SKM-1 treated with dmso at 0.1 percent for 144 hours (cell line): Measurements from ENCODE around the gene SLC17A4.
"Not testable (repeated sequence)": the region's sequence is repeated elsewhere in the genome, so short reads cannot be mapped to it uniquely, and the experiment has no call there.

Experiments
- DNase-seq: peaks from one replicate; lab custom pipeline; 2025; ENCODE audit not compliant: unreplicated experiment; lab: John Stamatoyannopoulos, UW

Gene SLC17A4

DNA sequence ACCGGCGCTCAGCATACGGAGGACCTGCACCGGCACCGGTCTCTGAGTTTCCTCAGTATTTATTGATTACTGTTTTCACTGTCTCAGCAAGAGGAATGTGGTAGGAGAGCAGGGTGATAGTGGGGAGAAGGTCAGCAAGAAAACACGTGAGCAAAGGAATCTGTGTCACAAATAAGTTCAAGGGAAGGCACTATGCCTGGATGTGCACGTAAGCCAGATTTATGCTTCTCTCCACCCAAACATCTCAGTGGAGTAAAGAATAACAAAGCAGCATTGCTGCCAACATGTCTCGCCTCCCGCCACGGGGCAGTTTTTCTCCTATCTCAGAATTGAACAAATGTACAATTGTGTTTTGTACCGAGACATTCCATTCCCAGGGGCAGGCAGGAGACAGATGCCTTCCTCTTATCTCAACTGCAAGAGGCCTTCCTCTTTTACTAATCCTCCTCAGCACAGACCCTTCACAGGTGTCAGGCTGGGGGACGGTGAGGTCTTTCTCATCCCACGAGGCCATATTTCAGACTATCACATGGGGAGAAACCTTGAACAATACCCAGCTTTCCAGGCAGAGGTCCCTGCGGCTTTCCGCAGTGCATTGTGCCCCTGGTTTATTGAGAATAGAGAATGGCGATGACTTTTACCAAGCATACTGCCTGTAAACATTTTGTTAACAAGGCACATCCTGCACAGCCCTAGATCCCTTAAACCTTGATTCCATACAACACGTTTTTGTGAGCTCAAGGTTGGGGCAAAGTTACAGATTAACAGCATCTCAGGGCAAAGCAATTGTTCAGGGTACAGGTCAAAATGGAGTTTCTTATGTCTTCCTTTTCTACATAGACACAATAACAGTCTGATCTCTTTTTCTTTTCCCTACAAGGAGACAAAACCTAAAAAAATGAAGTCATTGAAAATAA, 5.7 kb upstream of the SLC17A4 start:
- not testable (repeated sequence) for DNase-seq

DNA sequence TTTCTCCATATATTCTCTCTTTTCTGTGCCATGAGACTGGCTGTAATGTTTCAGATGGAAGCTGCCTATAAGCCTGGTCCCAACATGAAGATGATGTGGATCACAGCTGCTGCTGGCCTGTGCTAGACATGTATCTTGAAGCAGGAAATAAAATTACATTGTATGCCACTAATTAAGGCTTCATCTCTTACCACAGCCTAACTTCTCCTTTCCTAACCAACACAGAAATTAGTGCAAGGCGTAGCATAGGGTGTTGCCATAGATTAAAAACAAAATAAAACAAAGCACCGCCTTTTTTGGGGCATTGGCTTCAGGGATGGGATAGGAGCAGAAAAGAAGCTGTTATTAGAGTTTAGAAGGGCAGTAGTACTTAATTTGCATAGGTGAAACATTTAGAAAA, 4.7 kb upstream of the SLC17A4 start:
- DNase-seq = peak; percentile 86

DNA sequence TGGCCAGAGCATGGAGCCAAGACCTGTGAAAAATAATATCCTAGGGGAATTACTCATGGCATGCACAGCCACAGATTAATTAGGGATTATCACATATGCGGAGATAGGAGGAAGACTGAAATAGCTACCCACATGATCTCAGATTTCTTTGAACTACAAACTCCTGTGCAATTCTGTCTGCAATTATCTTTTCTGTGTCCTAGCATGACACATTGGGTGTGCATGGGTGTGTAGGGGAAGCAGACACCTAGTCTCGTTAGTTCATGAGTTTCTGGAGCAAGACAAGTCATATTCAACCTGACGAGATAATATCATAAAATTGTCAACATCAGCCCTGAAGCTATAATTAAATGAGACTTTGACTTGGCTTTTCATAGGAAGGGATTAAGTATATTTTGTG, 3.6 kb upstream of the SLC17A4 start:
- no peak for DNase-seq

DNA sequence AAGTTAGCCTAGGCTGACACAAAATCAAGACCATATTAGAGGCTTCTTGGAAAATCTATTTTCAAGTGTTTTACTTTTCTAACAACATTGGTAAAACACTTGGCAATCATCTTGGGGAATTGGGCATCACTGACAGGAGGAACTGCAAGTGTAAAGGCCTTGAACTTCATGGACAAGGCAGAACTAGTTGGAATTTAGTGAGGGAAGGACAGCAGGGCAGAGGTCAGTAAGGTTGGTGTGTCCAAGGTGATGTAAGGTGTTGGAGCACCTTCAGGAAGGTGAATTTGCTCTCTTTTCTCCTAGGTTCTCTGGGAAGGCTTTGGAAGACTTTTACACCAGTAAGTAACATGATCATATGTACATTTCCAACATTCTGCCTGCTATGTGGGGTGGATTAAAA, 1.5 kb upstream of the SLC17A4 start:
- no peak for DNase-seq

DNA sequence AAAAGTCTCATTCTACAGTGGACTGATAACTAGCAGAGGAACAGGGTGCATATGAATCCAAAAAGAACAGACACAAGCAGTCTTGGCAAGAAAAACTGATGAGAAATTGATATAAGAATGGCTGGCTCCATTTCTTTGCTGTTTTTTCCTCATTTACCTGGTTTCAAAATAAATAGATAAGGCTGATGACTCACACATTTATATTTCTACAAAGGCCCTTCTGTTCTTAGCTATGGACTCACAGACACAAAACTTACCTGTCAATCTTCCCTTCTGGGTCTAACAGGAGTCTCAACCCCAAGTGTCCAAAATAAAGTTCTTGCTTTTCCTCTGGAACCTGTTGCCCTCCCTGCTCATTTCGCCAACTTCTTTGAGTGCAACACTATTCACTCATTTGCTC, 941 bp downstream of the SLC17A4 start:
- no peak for DNase-seq

DNA sequence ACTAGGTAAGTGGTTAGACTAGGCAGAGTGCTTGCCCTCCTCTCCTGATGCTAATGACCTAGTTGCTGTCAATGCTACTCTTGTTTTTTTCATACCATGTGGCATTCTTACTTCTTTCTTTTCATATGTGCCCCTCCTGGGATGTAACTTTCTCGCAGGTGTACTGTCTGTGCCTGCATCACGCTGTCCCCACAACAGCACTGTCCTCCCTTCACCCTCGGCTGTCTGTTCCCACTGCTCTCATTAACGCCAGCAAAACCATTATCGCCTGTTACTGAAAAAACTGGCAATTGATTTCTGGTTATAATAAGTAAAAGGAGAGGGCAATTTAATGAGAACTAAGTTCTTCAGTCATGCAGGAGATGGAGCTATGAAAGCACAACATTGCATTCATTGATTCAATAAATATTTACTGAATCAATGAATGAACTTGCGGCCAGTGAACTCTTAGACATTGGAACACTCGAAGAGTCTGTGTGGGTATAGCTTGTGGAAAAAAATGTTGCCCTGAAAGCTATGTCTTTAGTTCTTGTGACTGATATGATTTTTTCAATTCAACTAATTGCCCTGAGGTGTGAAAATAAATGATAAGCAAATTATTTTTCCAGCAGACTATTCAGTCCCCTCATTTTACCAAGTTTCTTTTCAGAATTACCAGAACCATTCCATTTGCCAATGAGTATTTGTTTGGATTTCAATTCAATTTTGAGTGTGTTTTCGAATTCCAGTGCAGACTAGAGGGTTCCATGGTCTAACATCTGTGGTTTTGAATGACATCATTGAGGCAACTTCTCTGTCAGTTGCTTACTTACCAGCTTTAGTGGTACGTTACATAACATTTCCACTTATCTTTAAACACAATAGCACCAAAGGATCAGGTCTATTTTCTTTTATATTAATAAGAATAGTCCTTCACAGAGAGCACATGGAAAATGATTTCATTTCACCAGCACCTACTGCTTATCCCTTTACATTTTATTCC, 2.1 kb downstream of the SLC17A4 start:
- peak; percentile 13 for DNase-seq

DNA sequence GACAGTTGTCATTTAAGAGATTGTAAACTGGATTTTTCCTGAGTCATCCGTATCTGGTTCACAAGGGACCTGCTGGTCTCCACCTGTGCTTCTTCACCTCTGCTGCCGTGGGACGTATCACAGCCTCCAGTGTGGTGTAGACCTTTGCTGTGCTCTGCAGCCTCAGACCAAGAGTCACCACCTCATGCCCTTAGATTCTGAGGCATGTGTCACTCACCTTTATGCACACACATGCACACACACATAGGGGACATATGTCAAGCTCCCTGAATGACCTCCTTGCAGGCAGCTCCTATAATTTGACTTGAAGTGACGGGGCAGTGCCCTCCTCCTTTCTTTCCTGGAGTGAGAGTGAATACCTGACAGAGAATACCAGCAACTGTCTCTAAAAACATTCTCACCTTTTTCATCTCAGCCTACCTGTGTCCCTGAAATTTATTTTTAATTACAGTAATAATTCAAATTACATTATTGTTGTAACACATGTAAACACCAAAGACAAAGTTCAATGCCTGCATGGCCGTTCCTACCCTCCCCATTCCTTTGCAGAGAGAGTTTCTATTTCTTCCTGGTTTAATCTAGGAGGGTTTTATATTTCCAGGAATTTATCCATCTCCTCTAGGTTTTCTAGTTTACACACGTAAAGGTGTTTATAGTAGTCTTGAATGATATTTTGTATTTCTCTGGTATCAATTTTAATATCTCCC, 3.5 kb downstream of the SLC17A4 start:
- no peak for DNase-seq

DNA sequence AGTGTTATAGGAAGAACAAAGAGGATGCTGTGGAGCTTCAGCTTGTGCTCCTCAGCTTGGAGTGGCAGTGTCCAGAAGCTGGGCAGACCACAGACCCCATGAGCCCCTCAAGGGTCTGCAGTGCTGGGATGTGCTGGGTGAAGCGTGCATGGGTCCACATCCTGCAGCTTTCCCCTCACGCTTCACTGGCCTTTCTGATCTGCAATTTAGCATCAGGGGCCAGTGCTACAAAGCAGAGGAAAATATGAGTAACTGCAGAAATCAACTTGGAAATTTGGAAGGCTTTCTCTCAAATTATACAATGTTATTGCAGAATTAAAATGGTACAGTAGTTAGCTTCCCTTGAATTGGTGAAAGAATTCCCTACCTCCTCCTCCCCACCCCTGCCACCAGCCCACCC, 10.1 kb downstream of the SLC17A4 start:
- no peak for DNase-seq

DNA sequence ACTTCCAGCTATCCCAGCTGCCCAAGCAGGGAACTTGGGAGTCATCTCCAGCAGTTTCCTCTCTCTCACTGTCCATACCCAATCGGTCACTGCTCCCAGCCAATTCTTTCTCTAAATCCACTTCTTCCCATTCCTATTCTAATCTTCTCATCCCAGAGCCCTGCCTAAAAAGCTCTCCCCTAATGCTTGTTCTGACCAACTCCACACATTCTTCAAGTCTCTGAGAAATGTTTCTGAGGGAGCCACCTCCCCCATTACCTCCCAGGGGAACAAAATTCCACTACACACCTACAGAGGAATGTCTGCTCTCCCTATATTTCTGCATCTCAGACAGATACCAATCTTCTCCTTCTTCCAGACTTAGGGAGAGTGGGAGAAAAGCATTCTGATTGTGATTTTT, 14.0 kb downstream of the SLC17A4 start:
- DNase-seq = no peak

DNA sequence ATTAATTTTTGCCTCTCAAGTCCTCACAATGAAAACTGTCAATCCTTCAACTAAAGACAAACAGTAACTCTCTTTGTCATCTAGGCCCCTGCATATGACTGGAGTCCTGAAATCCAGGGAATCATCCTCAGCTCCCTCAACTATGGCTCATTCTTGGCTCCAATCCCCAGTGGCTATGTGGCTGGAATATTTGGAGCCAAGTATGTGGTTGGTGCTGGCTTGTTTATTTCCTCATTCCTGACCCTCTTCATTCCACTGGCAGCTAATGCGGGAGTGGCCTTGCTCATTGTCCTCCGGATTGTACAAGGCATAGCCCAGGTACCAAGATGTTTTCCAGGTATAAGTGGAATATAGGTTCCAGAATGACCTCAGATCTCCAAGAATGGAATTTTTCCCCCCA, 15.4 kb downstream of the SLC17A4 start:
- no peak for DNase-seq

DNA sequence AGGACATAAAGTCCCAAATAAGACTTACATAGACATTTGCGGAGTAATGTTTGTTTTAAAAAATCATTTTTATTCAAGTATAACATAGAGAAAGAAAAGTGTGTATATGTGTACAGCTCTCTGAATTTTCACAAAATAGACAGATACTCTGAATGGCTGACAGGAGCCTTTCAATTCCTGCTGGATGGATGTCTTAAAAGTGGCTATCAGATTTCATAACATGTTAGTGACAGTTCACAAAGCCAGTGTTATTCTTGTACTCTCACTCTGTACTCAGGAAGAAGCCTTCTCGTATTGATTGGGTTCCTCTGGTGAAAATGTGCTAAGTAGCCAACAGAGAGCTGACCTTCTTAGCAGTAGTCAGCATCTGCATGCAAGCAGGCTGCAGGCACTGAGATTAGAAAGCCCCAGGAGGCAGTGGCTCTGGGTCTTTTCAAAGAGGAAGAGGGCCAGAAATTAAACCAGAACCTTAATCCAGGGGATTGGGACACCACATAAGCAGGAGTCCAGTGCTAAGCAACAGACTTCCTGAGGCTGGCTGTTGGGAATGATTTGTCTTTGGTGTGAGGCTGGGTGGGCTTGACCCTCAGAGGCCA, 19.7 kb downstream of the SLC17A4 start:
- DNase-seq = no peak

DNA sequence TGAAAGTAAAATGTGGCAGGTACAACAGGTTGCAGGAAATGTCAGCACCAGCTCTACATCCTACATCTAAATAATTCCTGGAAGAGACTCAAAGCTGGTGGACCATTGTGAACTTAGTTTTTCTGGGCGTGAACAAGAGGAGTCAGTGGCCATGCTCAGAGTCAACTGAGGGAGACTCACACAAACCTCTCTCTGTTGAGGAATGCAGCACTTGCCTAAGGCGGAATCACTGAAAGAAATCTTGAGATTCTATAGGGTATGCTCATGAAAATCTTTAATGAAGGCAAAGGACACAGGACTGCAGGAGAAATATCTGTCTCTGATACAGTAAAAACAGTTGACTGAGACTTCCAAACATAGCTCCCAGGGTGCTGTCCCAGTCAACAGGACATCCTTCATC, 22.5 kb downstream of the SLC17A4 start:
- DNase-seq = no peak

DNA sequence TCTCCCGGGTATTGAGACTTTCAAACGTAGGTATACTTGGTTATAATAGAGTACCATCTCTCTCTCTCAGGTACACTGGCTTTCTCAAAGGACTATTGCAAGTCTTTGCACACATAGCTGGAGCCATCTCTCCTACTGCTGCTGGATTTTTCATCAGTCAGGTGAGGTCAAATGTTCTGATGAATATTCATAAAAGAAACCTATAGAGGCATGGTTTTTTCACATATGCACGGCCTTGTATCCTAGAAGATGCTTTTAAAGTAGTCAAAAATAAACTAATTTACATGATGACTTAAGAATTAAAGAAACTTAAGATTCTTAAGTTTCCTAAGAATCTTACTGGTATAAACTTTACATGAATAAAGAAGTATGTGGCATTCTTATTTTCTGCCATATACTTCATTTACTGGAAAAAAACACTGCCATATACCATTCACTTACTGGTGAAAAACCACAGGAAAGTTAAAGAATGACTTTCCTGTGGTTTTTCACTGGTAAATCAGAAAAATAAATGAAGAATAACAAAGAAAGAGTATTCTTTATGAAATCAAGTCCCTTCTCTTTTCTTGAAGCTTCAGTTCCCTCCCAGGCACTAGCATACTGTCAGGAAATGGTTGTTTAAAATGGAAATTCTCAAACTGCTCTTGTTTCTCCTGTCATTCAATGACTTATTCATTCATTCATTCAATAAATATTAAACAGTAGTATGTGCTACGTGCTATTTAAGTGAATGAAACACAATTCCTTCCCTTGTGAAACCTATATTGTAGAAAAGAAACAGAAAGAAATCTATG, 23.5 kb downstream of the SLC17A4 start:
- DNase-seq = no peak

DNA sequence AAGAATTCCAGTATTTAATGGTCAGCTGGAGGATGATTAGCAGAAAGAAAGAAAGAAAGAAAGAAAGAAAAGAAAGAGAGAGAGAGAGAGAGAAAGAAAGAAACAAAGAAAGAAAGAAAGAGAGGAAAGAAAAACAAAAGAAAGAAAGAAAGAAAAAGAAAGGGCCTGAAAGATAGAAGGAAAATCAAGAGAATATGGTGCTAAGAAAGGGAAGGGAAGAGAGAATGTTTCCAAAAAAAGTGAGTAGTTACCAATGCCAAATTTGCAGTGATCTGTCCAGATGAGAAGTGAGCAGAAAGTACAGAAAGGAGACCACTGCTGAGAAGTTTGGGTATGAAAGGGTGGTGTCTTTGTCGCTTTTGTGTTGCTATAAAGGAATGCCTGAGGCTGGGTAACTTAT, 26.6 kb downstream of the SLC17A4 start:
- DNase-seq = no peak

DNA sequence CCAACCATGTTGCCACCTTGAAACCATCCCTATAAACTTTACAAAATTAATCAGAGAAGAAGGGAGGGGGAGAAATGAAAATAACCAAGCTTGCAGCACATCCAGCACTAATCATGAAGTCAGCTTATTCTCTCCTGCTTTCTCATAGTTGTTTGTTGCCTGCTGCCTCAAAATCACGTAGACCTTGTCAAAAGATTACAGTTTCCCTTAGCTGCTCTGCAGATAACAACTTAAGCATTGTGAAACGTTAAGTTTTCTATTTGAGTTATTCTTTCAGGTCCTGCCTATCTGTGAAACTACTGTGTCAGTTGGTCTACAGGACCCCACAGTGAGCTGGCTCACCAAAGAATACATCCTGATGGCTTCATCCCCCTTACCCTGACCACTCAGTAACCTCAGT, 32.9 kb downstream of the SLC17A4 start:
- DNase-seq = no peak

DNA sequence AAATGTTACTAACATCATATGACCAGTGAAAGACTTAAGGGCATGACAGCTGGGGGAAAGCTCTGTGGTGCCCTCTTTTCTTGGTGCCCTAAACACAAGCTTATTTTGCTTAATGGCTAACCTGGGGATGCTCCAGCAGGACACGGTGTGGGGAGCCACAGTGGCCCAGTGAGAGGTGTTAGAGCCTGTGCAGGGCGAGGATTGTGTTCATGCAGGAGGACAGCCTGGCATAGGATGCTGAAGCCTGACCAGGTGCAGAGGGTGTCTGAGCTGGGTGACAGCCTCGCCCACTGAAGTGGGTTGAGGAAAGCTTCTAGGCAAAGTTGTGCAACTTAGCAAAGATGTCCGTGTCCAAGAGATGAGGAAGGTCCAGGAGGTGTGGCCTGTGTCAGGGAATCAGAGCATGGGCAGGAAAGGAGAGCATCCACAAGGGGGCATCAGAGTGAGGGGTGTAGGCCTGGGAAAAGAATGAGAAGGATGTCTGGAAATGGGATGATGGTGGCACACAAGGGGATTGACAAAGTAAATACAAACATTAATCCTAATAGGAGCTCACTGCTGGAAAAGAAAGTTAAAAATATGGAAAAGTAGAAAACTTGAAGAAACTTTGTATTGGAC, 33.9 kb downstream of the SLC17A4 start:
- DNase-seq = peak; percentile 32

DNA sequence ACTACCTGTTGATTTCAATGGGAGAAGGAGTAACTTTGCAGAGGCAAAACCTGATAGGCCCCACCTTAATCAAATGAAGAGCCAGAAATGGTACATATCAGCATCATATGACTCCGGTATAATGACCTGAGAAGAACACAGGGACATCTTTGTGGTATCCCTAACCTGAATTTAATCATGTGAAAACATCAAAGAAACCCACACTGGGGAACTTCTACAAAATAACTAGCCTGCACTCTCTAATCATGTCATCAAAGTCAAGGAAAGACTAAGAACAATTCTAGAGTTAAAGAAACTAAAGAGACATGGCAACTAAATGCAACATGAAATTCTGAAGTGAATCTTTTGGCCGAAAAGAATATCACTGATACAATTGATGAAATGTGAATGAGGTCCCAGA, 34.9 kb downstream of the SLC17A4 start:
- no peak for DNase-seq

DNA sequence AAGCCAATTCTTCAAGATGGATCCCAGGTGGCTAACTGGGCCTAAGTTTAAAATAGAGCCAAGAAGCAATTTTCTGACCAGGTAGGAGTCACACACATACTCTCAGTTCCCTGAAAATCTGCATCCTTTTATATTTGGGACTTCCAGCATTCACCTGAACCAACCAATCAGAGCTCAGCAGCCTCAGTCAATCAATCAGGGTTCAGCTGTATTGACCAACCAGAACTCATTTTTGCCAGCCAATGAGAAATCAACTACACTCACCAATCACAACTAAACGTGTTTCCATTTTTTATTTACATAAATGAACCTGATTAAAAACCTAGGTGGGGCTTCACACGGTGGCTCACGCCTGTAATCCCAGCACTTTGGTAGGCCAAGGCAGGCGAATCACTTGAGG, 37.5 kb downstream of the SLC17A4 start:
- no peak for DNase-seq

DNA sequence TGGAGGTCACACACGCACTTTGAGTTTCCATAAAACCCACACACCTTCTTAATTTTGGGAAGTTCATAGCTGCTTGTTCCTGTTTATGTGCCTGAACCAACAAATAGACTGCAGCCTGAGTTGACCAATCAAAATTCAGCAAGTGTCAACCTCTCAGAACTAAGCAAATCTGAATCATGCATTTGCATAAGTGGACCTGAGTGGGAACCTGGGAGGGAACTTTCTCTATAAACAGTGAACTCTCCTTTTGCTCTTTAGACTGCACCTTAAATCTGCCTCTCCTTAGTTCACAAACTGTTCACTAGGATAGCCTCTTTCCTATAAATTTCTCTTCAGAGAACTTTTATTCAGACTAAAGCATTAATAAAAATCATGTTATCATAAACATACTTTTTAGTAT, 39.4 kb downstream of the SLC17A4 start:
- DNase-seq = no peak

DNA sequence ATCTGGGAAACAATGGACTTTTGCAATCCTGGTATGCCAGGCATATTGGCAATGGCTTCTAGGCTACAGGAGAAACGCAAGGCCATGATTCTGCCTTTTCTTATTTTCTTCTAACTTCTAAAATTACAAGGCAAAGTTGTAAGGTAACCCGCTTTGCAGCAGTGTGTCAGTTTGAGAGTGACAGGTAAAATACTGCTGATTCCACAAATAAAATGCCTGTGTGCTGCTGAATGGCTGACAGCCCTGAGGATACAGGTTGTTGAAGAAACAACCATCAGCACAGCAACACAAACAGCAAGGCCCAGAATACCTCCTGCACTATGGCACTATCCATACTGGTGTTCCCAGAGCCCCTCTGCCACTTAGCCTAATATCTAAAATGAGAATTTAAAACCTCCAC, 40.2 kb downstream of the SLC17A4 start:
- DNase-seq = no peak
